ENCODE results near the gene DNAH17. TPM values are rescaled to one million over a fixed set of nuclear protein-coding genes. Genes with fewer than 3 reads are reported as not detected.
"Not testable (repeated sequence)": the region's sequence is repeated elsewhere in the genome, so short reads cannot be mapped to it uniquely, and the experiment has no call there.

Gene DNAH17
- polyA plus RNA-seq, 3 donors, result 0.01 to 0.51 (median 0.11) TPM

DNA sequence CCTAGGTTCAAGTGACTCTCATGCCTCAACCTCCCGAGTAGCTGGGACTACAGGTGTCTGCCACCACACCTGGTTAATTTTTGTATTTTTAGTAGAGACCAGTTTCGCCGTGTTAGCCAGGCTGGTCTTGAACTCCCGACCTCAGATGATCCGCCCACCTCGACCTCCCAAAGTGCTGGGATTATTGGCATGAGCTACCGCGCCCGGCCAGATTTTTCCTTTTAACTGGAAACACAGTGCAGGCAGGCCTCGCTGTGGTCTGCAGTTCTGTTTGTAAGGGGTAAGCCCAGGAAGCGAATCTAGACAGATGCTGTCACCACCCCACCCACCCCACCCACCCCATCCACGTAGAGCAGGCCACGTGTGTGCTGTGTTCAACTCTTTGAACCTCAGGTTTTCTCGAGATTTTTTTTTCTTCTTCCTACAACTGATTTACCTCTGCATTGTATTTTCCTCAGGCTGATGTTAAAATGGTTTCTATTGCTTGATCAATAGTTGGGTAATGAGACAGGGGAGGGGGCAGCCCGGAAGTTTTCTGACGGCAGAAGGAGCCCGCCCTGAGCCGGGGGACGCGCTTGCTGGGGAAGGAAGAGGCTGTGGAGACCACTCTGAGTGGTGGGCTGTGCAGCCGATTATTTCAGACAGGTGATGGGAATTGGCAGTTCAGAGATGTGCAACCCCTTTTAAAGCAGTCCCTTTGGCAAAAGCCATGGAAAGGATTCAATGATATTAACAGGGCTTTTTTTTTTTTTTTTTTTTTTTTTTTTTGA lies 72.9 kb downstream of the DNAH17 start:
- peaks cover 6 to 7% (median 6%) of the 10 kb centered on the region in 3 donors for H3K27me3 Mint-ChIP-seq (ENCODE audit: low read depth in 3 of 3)
- intact Hi-C loops (cut with micrococcal nuclease), result no loop called here
- Histone ChIP-seq H3K27ac (ENCODE audit: low read depth in 1 of 2, low read length in 2 of 2) (no peak overlapping the region), H4K20me1 (ENCODE audit: insufficient read depth, low read length) (no peaks in the 10 kb centered on the region), H3K79me2 (ENCODE audit: insufficient read depth, low read length) (no peaks in the 10 kb centered on the region), H3K9ac (ENCODE audit: insufficient read depth, low read length, poor library complexity, severe bottlenecking) (no peak overlapping the region), H3K36me3 (replicated peaks in 1 of 2; ENCODE audit: control insufficient read depth in 1 of 2, insufficient read depth in 2 of 2, low read length in 2 of 2) (no peaks in the 10 kb centered on the region), H3K27me3 (ENCODE audit: control insufficient read depth in 2 of 2, insufficient read depth in 2 of 2, low read length in 2 of 2) (no peaks in the 10 kb centered on the region), H3K4me1 (ENCODE audit: control insufficient read depth in 1 of 2, insufficient read depth in 2 of 2, low read length in 2 of 2) (no peaks in the 10 kb centered on the region), H3K4me2 (replicated peaks; ENCODE audit: extremely low read depth, low read length, poor library complexity, severe bottlenecking) (no peak overlapping the region), H2AFZ (ENCODE audit: insufficient read depth, low read depth, low read length, poor library complexity, severe bottlenecking) (no peak overlapping the region), H3K9me3 (replicated peaks in 1 of 2; ENCODE audit: control insufficient read depth in 1 of 2, insufficient read depth in 1 of 2, low read length in 2 of 2) (no peaks in the 10 kb centered on the region), H3K4me3 (replicated peaks in 1 of 3; ENCODE audit: low read depth in 2 of 3, low read length in 3 of 3) (no peak overlapping the region)
- H3K27ac Mint-ChIP-seq, result no peak overlapping the region
- no peaks in the 10 kb centered on the region for H3K36me3 Mint-ChIP-seq
- WGBS (ENCODE audit: insufficient coverage), result 89% methylated on average over 6 of the region's 21 CpGs
- DNase-seq, result no peak
- TF ChIP-seq, protein P1, sequence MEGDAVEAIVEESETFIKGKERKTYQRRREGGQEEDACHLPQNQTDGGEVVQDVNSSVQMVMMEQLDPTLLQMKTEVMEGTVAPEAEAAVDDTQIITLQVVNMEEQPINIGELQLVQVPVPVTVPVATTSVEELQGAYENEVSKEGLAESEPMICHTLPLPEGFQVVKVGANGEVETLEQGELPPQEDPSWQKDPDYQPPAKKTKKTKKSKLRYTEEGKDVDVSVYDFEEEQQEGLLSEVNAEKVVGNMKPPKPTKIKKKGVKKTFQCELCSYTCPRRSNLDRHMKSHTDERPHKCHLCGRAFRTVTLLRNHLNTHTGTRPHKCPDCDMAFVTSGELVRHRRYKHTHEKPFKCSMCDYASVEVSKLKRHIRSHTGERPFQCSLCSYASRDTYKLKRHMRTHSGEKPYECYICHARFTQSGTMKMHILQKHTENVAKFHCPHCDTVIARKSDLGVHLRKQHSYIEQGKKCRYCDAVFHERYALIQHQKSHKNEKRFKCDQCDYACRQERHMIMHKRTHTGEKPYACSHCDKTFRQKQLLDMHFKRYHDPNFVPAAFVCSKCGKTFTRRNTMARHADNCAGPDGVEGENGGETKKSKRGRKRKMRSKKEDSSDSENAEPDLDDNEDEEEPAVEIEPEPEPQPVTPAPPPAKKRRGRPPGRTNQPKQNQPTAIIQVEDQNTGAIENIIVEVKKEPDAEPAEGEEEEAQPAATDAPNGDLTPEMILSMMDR (IDR thresholded peaks at IDR 0.05), result no peak
- peaks cover 5% of the 10 kb centered on the region for H3K4me1 Mint-ChIP-seq
- H3K4me3 Mint-ChIP-seq, result peak overlapping the region in 1 of 2 donors; percentile 7
- no peaks in the 10 kb centered on the region for H3K9me3 Mint-ChIP-seq

GRCh38 chr17:78503388-78503787 lies 73.8 kb downstream of the DNAH17 start:
- H3K36me3 ChIP-seq (replicated peaks in 1 of 2; ENCODE audit: control insufficient read depth in 1 of 2, insufficient read depth in 2 of 2, low read length in 2 of 2); H3K27me3 Mint-ChIP-seq (ENCODE audit: low read depth in 3 of 3); H4K20me1 ChIP-seq (ENCODE audit: insufficient read depth, low read length); H3K79me2 ChIP-seq (ENCODE audit: insufficient read depth, low read length); H3K27me3 ChIP-seq (ENCODE audit: control insufficient read depth in 2 of 2, insufficient read depth in 2 of 2, low read length in 2 of 2); H3K9me3 Mint-ChIP-seq; H3K4me3 Mint-ChIP-seq; H3K9me3 ChIP-seq (replicated peaks in 1 of 2; ENCODE audit: control insufficient read depth in 1 of 2, insufficient read depth in 1 of 2, low read length in 2 of 2); H3K36me3 Mint-ChIP-seq; H3K4me3 ChIP-seq (replicated peaks in 1 of 3; ENCODE audit: low read depth in 2 of 3, low read length in 3 of 3); intact Hi-C loops (cut with micrococcal nuclease); H3K27ac Mint-ChIP-seq; H3K4me1 Mint-ChIP-seq; H3K27ac ChIP-seq (ENCODE audit: low read depth in 1 of 2, low read length in 2 of 2); H2AFZ ChIP-seq (ENCODE audit: insufficient read depth, low read depth, low read length, poor library complexity, severe bottlenecking); DNase-seq; H3K4me2 ChIP-seq (replicated peaks; ENCODE audit: extremely low read depth, low read length, poor library complexity, severe bottlenecking); H3K4me1 ChIP-seq (ENCODE audit: control insufficient read depth in 1 of 2, insufficient read depth in 2 of 2, low read length in 2 of 2); H3K9ac ChIP-seq (ENCODE audit: insufficient read depth, low read length, poor library complexity, severe bottlenecking): not testable (repeated sequence)
- WGBS (ENCODE audit: insufficient coverage), result 96% methylated on average over 10 of the region's 11 CpGs

Measured in CD14-positive monocyte (primary cell).